AG08395 (cell line): ENCODE results near the gene POTEM.
"Not testable (repeated sequence)": the region's sequence is repeated elsewhere in the genome, so short reads cannot be mapped to it uniquely, and the experiment has no call there.

Experiments used
- DNase-seq: peaks from one replicate; pipeline ENCODE4 v3.0.0; 2012; ENCODE audit warnings: mixed read lengths, low spot score

Gene POTEM

DNA sequence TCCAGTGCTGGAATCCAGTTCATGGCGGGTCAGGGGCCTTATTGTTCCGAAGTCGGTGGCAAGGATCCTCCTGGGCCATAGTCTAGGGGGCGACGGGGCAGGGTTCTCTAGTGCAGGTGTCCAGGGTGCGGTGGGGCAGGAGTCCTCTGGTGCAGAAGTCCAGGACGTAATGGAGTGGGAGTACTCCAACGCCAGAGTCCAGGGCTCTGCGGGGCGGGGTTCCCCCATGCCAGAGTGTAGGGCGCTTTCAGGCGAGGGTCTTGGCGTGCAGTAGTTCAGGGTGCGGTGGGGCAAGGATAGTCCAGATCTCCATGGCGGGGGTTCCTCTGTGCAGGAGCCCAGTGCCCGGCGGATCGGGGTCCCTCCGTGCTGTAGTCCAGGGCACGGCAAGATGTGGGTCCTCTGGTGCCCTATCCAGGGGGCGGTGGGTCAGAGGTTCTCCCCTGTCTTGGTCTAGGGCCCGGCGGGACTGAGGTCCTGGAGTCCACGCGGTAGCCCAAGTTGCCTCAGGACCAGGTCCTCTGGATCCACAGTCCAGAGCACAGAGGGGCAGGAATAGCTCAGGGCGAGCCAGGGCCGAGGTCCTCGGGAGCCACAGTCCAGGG lies 70.9 kb downstream of the POTEM start:
- DNase-seq, result not testable (repeated sequence)

DNA sequence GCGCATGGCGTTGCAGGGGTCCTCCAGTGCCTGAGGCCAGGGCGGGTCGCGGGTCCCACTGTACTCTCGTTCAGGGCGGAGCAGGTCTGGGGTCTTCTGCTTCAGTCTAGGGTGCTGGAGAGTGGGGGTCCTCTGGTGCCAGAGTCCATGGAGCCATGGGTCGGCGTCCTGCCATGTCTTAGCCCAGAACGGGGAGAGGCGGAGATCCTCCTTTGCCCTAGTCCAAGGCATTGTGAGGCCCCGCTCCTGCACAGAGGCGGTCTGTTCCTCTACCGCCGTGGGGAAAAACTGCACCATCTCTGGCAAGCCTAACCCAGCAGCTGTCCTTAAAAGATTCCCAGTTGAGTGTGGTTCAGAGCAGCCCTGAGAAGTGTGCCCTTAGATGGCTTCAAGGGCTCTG lies 71.6 kb downstream of the POTEM start:
- not testable (repeated sequence) for DNase-seq

DNA sequence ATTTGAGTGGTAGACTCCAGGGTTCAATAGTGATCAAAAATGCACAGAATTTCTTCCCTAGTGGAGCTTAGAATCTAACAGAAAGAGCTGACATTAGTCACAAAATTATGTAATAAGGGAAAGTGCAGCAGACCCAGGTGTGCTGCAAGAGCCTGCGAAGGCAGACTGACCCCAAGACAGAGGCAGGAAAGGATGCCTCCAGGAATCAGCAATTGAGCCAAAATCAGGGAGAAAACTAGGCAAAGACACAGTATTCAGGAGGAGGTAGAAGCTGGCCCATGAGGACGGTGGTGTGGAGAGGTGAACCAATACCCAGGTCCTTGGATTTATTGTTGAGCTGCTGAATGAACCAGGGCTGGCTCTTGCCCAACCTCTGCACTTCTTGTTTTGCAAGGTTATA lies 76.2 kb downstream of the POTEM start:
- not testable (repeated sequence) for DNase-seq
